Body of pancreas (tissue), 4 donors: ENCODE measurements around the gene RAB1B. TPM values are rescaled to one million over a fixed set of nuclear protein-coding genes. Genes with fewer than 3 reads are reported as not detected.

Experiments used
- ATAC-seq: fragments of 150-250 bp; one replicate; pipeline ENCODE4 v1.9.1; 2016
- DNase-seq, 4 donors: peaks; one replicate each; pipeline ENCODE4 v3.0.0-alpha.2; 2019
- H3K27ac ChIP-seq, 4 donors: fragments of 200-600 bp; sonication (generic); 1 replicate in 3 of 4; 2 replicates in 1 of 4; pipeline versions ENCODE4 v1.5.1 to v1.6.1; 2016 to 2019; ENCODE audit warnings: mild to moderate bottlenecking in 1 of 4, mixed read lengths in 1 of 4, moderate library complexity in 1 of 4
- H3K27me3 ChIP-seq, 2 donors: fragments of 200-600 bp; sonication (generic); one replicate each; pipeline ENCODE4 v1.6.0; 2016; ENCODE audit warnings: mild to moderate bottlenecking in 1 of 2
- H3K36me3 ChIP-seq, 2 donors: fragments of 200-600 bp; sonication (generic); replicated peaks in 1 of 2; 2 replicates each; pipeline ENCODE4 v1.5.1; 2016; ENCODE audit warnings: low read depth in 2 of 2; ENCODE audit not compliant: insufficient read depth in 1 of 2
- H3K4me1 ChIP-seq: fragments of 200-600 bp; sonication (generic); one replicate; pipeline ENCODE4 v1.6.0; 2016
- H3K4me3 ChIP-seq, 2 donors: fragments of 200-600 bp; sonication (generic); 1 replicate in 1 of 2; 2 replicates in 1 of 2; pipeline ENCODE4 v1.5.1; 2016 to 2019
- H3K9me3 ChIP-seq, 3 donors: fragments of 200-600 bp; sonication (generic); 1 replicate in 2 of 3; 2 replicates in 1 of 3; pipeline ENCODE4 v1.5.1; 2016
- CTCF ChIP-seq, 7 experiments: fragments of 450-650 bp in 4 of 7; fragments of 200-600 bp in 3 of 7; sonication (generic) in 3 of 7; IDR thresholded peaks; one replicate each; pipeline ENCODE4 v1.5.1; 2016 to 2019; ENCODE audit warnings: antibody characterized with exemption in 7 of 7
- POLR2A ChIP-seq, 3 donors: fragments of 450-650 bp; IDR thresholded peaks; one replicate each; pipeline ENCODE4 v1.6.1; 2016; ENCODE audit warnings: antibody characterized with exemption in 3 of 3, mild to moderate bottlenecking in 2 of 3
- WGBS, 2 donors: methylation state at CpG; one replicate each; pipeline ENCODE4 v1.1.5; 2017; 5-methylcytosine and 5-hydroxymethylcytosine counted together
- intact Hi-C: fragments of 100-400 bp; cut with DNase I; formaldehyde crosslinking; loops from one replicate; pipeline ENCODE4 v1.15.1; 2023
- total RNA-seq, 2 donors: library from RNA; depleted of rRNA; stranded (reverse); fragments of >200 nt; gene quantifications; one replicate each; pipeline ENCODE4 v1.1.0, GENCODE V29; 2016

RAB1B gene
- total RNA-seq, 2 donors from 2014 or later, result 67.7 to 74.5 TPM

- H3K27me3 ChIP-seq, result no peaks in the 10 kb centered on the region
- H3K27ac ChIP-seq, result no peak overlapping the region
- DNase-seq (peak in 1 of 4 donors; percentile 10), ATAC-seq (no peak)
- H3K36me3 ChIP-seq, result peaks cover 0 to 11% of the 10 kb centered on the region in 2 donors
- WGBS, 2 donors, result 92% methylated on average over 7 to 13 of the region's 13 CpGs
- no peak overlapping the region for H3K4me3 ChIP-seq
- TF ChIP-seq CTCF (IDR thresholded peaks at IDR 0.05), result no peak
- no peaks in the 10 kb centered on the region for H3K9me3 ChIP-seq
- intact Hi-C loops, result loop anchor here (5.0 kb wide), 1 partner anchor 41 kb away; no protein-coding TSS in a partner anchor
- H3K4me1 ChIP-seq, result peaks cover 10% of the 10 kb centered on the region
These were observed 47.4 kb upstream of the RAB1B start for GRCh38 chr11:66221012-66221411.

- no peaks in the 10 kb centered on the region for H3K9me3 ChIP-seq
- ATAC-seq (no peak), DNase-seq (peak in 1 of 4 donors; percentile 8)
- WGBS, 2 donors, result 74 to 79% methylated on average over 9 of the region's 9 CpGs
- intact Hi-C loops, result loop anchor here (5.0 kb wide), 1 partner anchor 41 kb away; no protein-coding TSS in a partner anchor
- TF ChIP-seq POLR2A (IDR thresholded peaks at IDR 0.05) (no peak), CTCF (IDR thresholded peaks at IDR 0.05) (no peak)
- peak overlapping the region in 2 of 4 donors; percentile 18 to 69 for H3K27ac ChIP-seq
- no peak overlapping the region for H3K4me3 ChIP-seq
- H3K27me3 ChIP-seq, result no peaks in the 10 kb centered on the region
- H3K36me3 ChIP-seq, result peaks cover 0 to 6% of the 10 kb centered on the region in 2 donors
- H3K4me1 ChIP-seq, result peaks cover 10% of the 10 kb centered on the region
These were observed 46.7 kb upstream of the RAB1B start for GRCh38 chr11:66221726-66222236.

- Histone ChIP-seq H3K27ac (peak overlapping the region in 3 of 4 donors; percentile 17 to 69 (median 18)), H3K27me3 (no peaks in the 10 kb centered on the region), H3K4me3 (no peak overlapping the region), H3K9me3 (no peaks in the 10 kb centered on the region), H3K36me3 (peaks cover 0 to 6% of the 10 kb centered on the region in 2 donors), H3K4me1 (peaks cover 10% of the 10 kb centered on the region)
- TF ChIP-seq POLR2A (IDR thresholded peaks at IDR 0.05) (no peak), CTCF (IDR thresholded peaks at IDR 0.05) (peak; percentile 96 to 100 (median 100))
- intact Hi-C loops, result loop anchor here (5.0 kb wide), 1 partner anchor 40 kb away; no protein-coding TSS in a partner anchor
- peak; percentile 96 for ATAC-seq
- WGBS, 2 donors, result 22 to 23% methylated on average over 21 of the region's 21 CpGs
- DNase-seq, result peak; percentile 92 to 94 (median 93)
These were observed 45.9 kb upstream of the RAB1B start for GRCh38 chr11:66222358-66223149.

- Histone ChIP-seq H3K36me3 (peaks cover 0 to 7% of the 10 kb centered on the region in 2 donors), H3K9me3 (no peaks in the 10 kb centered on the region), H3K4me3 (no peak overlapping the region), H3K27me3 (no peaks in the 10 kb centered on the region), H3K27ac (no peak overlapping the region), H3K4me1 (peaks cover 10% of the 10 kb centered on the region)
- ATAC-seq (no peak), DNase-seq (no peak)
- intact Hi-C loops, result loop anchor here (5.0 kb wide), 1 partner anchor 38 kb away; no protein-coding TSS in a partner anchor
- WGBS, 2 donors, result 65 to 66% methylated on average over 10 of the region's 10 CpGs
- TF ChIP-seq POLR2A (IDR thresholded peaks at IDR 0.05) (no peak), CTCF (IDR thresholded peaks at IDR 0.05) (no peak)
These were observed 44.1 kb upstream of the RAB1B start for GRCh38 chr11:66224226-66224855.
